PFSK-1 (cell line): ENCODE results near the gene C3orf20.

ENCODE experiments used
- FOXP2 ChIP-seq: optimal IDR thresholded peaks from 2 replicates; pipeline ENCODE3; 2011; ENCODE audit warnings: borderline replicate concordance, control low read depth, inconsistent platforms; ENCODE audit not compliant: insufficient read depth; ENCODE audit errors: extremely low read length, extremely low read depth
- POLR2AphosphoS5 ChIP-seq: IDR thresholded peaks from 2 replicates; pipeline ENCODE4 v1.6.1; 2012; ENCODE audit warnings: low read depth, mild to moderate bottlenecking, control low read depth, low read length, moderate library complexity
- SIN3A ChIP-seq: IDR thresholded peaks from 2 replicates; pipeline ENCODE4 v1.6.1; 2012; ENCODE audit warnings: mild to moderate bottlenecking, low read length, moderate library complexity, borderline replicate concordance; ENCODE audit not compliant: insufficient read depth
- TAF1 ChIP-seq: IDR thresholded peaks from 2 replicates; pipeline ENCODE4 v1.6.1; 2012; ENCODE audit warnings: low read length, control low read depth, borderline replicate concordance; ENCODE audit not compliant: insufficient read depth
- TF ChIP-seq, protein P1 (sequence below), 2 experiments: IDR thresholded peaks; 2 replicates each; pipeline versions ENCODE4 v1.6.1 to v1.8.0; 2011 to 2012; ENCODE audit warnings: low read depth in 2 of 2, low read length in 2 of 2, control low read depth in 1 of 2, inconsistent platforms in 1 of 2, mild to moderate bottlenecking in 1 of 2, moderate library complexity in 1 of 2; ENCODE audit not compliant: insufficient read depth in 1 of 2

- TF ChIP-seq TAF1 (no peak), SIN3A (no peak), POLR2AphosphoS5 (no peak), FOXP2 (no peak)
- TF ChIP-seq, protein P1, sequence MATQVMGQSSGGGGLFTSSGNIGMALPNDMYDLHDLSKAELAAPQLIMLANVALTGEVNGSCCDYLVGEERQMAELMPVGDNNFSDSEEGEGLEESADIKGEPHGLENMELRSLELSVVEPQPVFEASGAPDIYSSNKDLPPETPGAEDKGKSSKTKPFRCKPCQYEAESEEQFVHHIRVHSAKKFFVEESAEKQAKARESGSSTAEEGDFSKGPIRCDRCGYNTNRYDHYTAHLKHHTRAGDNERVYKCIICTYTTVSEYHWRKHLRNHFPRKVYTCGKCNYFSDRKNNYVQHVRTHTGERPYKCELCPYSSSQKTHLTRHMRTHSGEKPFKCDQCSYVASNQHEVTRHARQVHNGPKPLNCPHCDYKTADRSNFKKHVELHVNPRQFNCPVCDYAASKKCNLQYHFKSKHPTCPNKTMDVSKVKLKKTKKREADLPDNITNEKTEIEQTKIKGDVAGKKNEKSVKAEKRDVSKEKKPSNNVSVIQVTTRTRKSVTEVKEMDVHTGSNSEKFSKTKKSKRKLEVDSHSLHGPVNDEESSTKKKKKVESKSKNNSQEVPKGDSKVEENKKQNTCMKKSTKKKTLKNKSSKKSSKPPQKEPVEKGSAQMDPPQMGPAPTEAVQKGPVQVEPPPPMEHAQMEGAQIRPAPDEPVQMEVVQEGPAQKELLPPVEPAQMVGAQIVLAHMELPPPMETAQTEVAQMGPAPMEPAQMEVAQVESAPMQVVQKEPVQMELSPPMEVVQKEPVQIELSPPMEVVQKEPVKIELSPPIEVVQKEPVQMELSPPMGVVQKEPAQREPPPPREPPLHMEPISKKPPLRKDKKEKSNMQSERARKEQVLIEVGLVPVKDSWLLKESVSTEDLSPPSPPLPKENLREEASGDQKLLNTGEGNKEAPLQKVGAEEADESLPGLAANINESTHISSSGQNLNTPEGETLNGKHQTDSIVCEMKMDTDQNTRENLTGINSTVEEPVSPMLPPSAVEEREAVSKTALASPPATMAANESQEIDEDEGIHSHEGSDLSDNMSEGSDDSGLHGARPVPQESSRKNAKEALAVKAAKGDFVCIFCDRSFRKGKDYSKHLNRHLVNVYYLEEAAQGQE (IDR thresholded peaks at IDR 0.05; ENCODE audit: insufficient read depth in 1 of 2, low read depth in 2 of 2, low read length in 2 of 2): no peak
Measured at GRCh38 chr3:14799146-14799545, 124.2 kb downstream of the C3orf20 start.
